Activated CD4-positive, alpha-beta T cell treated with anti-CD3 and anti-CD28 coated beads for 24 hours (primary cell): Measurements from ENCODE around the gene HNRNPA2B1.
"Not testable (repeated sequence)": the region's sequence is repeated elsewhere in the genome, so short reads cannot be mapped to it uniquely, and the experiment has no call there.

Experiments
- DNase-seq, 2 donors: peaks; one replicate each; pipeline ENCODE4 v3.0.0-alpha.2; 2020; ENCODE audit warnings: low read depth in 2 of 2

Gene HNRNPA2B1

DNA sequence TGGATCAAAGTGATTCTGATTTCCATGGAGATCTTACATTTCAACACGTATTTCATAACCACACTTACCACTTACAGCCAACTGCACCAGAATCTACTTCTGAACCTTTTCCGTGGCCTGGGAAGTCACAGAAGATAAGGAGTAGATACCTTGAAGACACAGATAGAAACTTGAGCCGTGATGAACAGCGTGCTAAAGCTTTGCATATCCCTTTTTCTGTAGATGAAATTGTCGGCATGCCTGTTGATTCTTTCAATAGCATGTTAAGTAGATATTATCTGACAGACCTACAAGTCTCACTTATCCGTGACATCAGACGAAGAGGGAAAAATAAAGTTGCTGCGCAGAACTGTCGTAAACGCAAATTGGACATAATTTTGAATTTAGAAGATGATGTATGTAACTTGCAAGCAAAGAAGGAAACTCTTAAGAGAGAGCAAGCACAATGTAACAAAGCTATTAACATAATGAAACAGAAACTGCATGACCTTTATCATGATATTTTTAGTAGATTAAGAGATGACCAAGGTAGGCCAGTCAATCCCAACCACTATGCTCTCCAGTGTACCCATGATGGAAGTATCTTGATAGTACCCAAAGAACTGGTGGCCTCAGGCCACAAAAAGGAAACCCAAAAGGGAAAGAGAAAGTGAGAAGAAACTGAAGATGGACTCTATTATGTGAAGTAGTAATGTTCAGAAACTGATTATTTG, 15.3 kb downstream of the HNRNPA2B1 start:
- DNase-seq: no peak

DNA sequence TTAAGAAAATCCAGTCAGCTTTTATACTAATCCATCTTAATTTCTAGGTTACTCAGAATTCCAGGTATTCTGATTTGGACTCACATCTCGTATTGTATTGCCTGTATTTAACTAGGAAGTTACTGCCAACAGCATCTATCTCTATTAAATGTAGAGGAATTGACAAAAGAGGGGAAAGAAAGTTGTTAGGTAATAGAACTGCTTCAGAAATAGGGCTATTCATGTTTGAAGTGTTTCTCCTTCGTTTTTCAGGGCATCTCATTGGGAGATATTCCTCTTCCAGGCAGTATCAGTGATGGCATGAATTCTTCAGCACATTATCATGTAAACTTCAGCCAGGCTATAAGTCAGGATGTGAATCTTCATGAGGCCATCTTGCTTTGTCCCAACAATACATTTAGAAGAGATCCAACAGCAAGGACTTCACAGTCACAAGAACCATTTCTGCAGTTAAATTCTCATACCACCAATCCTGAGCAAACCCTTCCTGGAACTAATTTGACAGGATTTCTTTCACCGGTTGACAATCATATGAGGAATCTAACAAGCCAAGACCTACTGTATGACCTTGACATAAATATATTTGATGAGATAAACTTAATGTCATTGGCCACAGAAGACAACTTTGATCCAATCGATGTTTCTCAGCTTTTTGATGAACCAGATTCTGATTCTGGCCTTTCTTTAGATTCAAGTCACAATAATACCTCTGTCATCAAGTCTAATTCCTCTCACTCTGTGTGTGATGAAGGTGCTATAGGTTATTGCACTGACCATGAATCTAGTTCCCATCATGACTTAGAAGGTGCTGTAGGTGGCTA, 16.1 kb downstream of the HNRNPA2B1 start:
- DNase-seq: not testable (repeated sequence)

- no peak for DNase-seq
Observed at GRCh38 chr7:26183545-26184280, 16.8 kb downstream of the HNRNPA2B1 start.

DNA sequence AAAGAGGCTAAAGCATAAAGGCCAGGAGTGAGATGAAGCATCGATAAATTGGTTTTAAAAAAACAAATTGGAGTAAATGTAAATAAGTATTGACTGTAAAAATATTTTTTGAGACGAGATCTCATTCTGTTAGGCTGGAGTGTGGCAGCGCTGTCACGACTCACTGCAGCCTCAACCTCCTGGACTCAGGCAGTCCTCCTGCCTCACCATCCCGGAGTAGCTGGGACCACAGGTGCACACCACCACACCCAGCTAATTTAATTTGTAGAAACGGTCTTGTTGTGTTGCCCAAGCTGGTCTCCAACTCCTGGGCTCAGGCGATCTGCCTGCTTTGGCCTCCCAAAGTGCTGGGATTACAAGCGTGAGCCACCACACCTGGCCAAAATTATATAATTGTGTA, 17.8 kb downstream of the HNRNPA2B1 start:
- no peak for DNase-seq

- DNase-seq: no peak
Observed at GRCh38 chr7:26182283-26182682, 18.3 kb downstream of the HNRNPA2B1 start.

- DNase-seq: no peak
Observed at GRCh38 chr7:26181474-26182227, 18.9 kb downstream of the HNRNPA2B1 start.

GRCh38 chr7:26180792-26181198, 19.8 kb downstream of the HNRNPA2B1 start:
- DNase-seq: no peak

- no peak for DNase-seq
Observed at GRCh38 chr7:26179826-26180497, 20.6 kb downstream of the HNRNPA2B1 start.

- no peak for DNase-seq
Observed at GRCh38 chr7:26179422-26179821, 21.1 kb downstream of the HNRNPA2B1 start.

DNA sequence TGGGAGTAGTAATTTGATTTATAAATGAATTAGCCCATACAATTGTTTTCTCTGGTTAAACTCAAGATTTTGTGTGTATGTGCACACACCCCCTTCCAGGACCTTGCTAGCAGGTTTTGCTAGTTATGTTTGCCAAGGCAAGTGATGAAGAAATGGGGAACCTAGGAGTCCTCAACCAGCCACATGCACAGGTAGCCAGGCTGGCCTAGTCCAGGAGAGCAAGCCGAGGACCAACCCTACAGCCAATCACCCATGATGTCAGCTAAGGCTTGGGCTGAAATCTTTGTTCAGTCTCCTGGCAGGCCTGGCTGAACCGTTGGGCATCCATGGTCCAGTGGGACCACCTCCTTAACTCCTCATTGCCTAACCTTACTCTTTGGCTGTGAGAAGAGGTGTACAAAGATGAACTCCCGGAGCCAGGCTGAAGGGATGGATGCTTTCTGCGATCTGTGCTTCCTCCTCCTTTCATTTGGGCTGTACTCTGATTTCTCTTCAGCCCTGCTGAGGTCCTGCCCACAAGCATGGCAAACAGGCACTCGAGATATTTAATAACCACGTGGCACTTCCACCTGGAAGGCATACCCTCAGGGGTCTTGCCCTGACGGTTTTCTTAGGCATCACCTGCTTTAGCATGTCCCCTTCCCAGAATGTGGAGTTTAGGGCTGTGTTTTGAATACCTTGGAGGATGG, 22.1 kb downstream of the HNRNPA2B1 start:
- no peak for DNase-seq

GRCh38 chr7:26177269-26177668, 23.3 kb downstream of the HNRNPA2B1 start:
- not testable (repeated sequence) for DNase-seq

DNA sequence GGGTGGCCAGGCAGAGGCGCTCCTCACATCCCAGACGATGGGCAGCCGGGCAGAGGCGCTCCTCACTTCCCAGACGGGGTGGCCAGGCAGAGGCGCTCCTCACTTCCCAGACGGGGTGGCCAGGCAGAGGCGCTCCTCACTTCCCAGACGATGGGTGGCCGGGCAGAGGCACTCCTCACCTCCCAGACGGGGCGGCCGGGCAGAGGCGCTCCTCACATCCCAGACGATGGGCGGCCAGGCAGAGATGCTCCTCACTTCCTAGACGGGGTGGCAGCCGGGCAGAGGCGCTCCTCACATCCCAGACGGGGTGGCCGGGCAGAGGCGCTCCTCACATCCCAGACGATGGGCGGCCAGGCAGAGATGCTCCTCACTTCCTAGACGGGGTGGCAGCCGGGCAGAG, 23.9 kb downstream of the HNRNPA2B1 start:
- not testable (repeated sequence) for DNase-seq

DNA sequence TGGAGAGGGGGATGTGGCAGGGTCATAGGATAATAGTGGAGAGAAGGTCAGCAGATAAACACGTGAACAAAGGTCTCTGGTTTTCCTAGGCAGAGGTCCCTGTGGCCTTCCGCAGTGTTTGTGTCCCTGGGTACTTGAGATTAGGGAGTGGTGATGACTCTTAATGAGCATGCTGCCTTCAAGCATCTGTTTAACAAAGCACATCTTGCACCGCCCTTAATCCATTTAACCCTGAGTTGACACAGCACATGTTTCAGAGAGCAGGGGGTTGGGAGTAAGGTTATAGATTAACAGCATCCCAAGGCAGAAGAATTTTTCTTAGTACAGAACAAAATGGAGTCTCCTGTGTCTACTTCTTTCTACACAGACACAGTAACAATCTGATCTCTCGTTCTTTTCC, 24.6 kb downstream of the HNRNPA2B1 start:
- DNase-seq: not testable (repeated sequence)

- no peak for DNase-seq
Observed at GRCh38 chr7:26172048-26172447, 28.5 kb downstream of the HNRNPA2B1 start.

DNA sequence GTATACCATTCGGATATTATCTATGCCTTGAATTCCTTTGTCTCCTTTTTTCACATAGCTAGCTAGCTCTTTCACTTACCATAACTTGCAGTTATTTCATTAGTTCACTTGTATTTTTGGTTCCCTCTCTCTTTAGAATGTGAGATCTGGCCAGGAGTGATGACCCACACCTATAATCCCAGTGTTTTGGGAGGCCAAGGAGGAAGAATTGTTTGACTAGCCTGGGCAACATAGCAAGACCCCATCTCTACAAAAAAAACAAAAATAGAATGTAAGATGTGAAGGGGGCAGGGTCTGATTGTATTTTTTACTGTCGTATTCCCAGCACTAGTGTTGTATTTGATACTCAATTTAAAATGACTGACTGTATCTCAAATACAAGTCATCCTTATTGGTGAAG, 28.9 kb downstream of the HNRNPA2B1 start:
- DNase-seq: no peak

DNA sequence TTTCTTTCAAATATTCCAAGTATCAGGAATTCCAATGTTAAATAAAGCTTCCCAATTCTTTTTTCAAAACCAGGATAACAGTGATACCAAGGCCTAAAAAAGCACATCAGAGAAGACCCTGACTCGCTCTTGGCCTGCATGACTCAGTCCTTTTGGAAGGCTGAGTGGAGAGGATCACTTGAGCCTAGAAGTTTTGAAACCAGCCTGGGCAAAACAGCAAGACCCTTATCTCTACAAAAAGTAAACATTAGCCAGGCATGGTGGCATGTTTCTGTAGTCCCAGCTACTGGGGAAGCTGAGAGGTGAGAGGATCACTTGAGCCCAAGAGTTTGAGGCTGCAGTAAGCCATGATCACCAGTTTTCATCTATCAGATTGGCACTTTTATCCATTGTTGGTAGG, 29.9 kb downstream of the HNRNPA2B1 start:
- DNase-seq: no peak

DNA sequence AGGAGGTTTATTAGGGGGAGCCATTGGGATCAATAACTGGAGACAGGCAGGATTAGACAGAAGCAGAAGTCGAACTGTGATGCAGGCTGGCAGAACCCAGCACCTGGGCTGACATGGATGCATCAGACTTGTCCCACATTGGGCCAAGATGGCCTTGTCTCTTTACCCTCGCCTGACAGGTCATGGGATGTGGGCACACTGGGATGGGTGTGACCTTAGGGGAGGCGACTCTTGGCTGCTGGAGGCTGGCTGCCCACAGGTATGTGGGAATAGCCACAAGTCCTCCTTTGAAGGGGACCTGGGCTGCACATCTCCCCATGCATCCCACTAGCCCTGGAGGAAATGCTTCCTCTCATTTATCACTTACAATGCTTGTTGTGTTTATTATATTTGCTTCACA, 31.3 kb downstream of the HNRNPA2B1 start:
- DNase-seq: no peak

DNA sequence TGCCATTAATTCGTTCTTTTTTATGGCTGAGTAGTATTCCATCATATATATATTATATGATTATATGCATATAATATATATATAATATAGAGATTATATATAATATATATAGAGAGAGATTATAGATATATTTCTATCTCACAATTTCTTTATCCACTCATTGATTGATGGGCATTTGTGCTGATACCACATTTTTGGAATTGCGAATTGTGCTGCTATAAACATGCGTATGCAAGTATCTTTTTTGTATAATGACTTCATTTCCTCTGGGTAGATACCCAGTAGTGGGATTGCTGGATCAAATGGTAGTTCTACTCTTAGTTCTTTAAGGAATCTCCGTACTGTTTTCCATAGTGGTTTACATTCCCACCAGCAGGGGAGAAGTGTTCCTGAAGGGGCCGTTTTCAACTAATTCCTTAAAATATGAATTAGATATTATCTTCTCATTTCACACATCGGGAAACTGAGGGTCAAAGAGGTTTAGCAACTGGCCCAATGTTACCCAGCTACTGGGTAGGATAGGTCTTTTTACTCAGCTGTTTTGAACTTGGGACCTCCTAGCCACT, 32.0 kb downstream of the HNRNPA2B1 start:
- no peak for DNase-seq

GRCh38 chr7:26167303-26167934, 33.1 kb downstream of the HNRNPA2B1 start:
- DNase-seq: no peak
